Endothelial cell (in vitro differentiated cells): ENCODE data around the gene MAP1LC3B. TPM values are rescaled to one million over a fixed set of nuclear protein-coding genes. Genes with fewer than 3 reads are reported as not detected.

Experiments
- DNase-seq: peaks from one replicate; pipeline ENCODE4 v3.0.0; 2021; ENCODE audit warnings: low spot score
- H3K27ac Mint-ChIP-seq: one replicate; pipeline ENCODE4 v1.8.0; 2021; ENCODE audit warnings: mixed read lengths, inconsistent platforms; ENCODE audit not compliant: unreplicated experiment
- H3K27me3 Mint-ChIP-seq: one replicate; pipeline ENCODE4 v1.8.0; 2021; ENCODE audit warnings: mild to moderate bottlenecking, moderate library complexity, mixed read lengths, inconsistent platforms; ENCODE audit not compliant: unreplicated experiment
- H3K36me3 Mint-ChIP-seq: one replicate; pipeline ENCODE4 v1.8.0; 2021; ENCODE audit warnings: mild to moderate bottlenecking, low read depth, mixed read lengths, inconsistent platforms; ENCODE audit not compliant: unreplicated experiment
- H3K4me1 Mint-ChIP-seq: one replicate; pipeline ENCODE4 v1.8.0; 2021; ENCODE audit warnings: mild to moderate bottlenecking, mixed read lengths, inconsistent platforms; ENCODE audit not compliant: unreplicated experiment
- H3K4me3 Mint-ChIP-seq: one replicate; pipeline ENCODE4 v1.8.0; 2021; ENCODE audit warnings: mild to moderate bottlenecking, mixed read lengths, inconsistent platforms; ENCODE audit not compliant: unreplicated experiment
- H3K9me3 Mint-ChIP-seq: one replicate; pipeline ENCODE4 v1.8.0; 2021; ENCODE audit warnings: mixed read lengths, inconsistent platforms; ENCODE audit not compliant: unreplicated experiment
- total RNA-seq: library from RNA; stranded (reverse); fragmentation: NEBNext Ultra II Directional; extraction: Animal tissue kit (Norgen Biotek cat#: 25700); gene quantifications from one replicate; pipeline ENCODE4 v1.2.1, GENCODE V29; 2021; ENCODE audit not compliant: unreplicated experiment
- TF ChIP-seq, protein P1 (sequence below): fragments of 200-600 bp; sonication (generic); IDR thresholded peaks from one replicate; pipeline ENCODE4 v1.5.0; 2021; ENCODE audit warnings: antibody characterized with exemption; ENCODE audit not compliant: unreplicated experiment

The MAP1LC3B gene
- total RNA-seq, 1 donor from 2014 or later, result 71.6 TPM

DNA sequence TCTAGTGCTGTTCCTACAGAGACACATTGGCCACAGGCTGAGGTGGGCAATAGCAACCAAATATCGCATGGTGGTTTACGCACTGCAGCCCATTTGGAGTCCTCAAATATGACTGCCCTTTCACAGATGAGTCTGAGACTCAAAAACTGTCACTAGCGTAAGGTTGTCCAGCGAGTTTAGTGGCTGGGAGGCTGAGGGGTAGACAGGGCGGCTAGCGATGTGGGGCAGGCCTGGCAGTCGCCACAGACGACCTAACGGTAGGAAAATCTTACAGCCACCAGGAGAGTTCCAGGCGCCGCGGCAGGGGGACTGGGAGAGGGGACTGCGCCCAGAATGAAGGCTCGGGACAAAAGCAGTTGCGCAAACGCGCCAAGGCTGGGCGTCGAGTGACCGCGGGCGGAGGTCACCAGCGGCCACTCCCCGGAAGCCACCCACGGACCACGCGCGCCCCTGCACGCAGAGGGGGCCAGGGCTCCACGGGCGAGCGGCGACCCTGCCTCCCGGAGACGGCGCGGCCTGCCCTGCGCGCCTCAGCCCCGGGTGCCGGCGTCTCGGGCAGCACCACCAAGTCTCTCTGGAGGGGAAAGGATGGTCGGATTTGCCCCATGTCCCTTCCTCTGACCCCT lies 699 bp upstream of the MAP1LC3B start:
- Mint-ChIP-seq H3K27ac (peak overlapping the region; percentile 93), H3K36me3 (peaks cover 7% of the 10 kb centered on the region), H3K4me3 (peak overlapping the region; percentile 90), H3K9me3 (no peaks in the 10 kb centered on the region), H3K4me1 (peaks cover 23% of the 10 kb centered on the region), H3K27me3 (peaks cover 6% of the 10 kb centered on the region)
- peak; percentile 33 for DNase-seq
- TF ChIP-seq, protein P1, sequence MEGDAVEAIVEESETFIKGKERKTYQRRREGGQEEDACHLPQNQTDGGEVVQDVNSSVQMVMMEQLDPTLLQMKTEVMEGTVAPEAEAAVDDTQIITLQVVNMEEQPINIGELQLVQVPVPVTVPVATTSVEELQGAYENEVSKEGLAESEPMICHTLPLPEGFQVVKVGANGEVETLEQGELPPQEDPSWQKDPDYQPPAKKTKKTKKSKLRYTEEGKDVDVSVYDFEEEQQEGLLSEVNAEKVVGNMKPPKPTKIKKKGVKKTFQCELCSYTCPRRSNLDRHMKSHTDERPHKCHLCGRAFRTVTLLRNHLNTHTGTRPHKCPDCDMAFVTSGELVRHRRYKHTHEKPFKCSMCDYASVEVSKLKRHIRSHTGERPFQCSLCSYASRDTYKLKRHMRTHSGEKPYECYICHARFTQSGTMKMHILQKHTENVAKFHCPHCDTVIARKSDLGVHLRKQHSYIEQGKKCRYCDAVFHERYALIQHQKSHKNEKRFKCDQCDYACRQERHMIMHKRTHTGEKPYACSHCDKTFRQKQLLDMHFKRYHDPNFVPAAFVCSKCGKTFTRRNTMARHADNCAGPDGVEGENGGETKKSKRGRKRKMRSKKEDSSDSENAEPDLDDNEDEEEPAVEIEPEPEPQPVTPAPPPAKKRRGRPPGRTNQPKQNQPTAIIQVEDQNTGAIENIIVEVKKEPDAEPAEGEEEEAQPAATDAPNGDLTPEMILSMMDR, result no peak

DNA sequence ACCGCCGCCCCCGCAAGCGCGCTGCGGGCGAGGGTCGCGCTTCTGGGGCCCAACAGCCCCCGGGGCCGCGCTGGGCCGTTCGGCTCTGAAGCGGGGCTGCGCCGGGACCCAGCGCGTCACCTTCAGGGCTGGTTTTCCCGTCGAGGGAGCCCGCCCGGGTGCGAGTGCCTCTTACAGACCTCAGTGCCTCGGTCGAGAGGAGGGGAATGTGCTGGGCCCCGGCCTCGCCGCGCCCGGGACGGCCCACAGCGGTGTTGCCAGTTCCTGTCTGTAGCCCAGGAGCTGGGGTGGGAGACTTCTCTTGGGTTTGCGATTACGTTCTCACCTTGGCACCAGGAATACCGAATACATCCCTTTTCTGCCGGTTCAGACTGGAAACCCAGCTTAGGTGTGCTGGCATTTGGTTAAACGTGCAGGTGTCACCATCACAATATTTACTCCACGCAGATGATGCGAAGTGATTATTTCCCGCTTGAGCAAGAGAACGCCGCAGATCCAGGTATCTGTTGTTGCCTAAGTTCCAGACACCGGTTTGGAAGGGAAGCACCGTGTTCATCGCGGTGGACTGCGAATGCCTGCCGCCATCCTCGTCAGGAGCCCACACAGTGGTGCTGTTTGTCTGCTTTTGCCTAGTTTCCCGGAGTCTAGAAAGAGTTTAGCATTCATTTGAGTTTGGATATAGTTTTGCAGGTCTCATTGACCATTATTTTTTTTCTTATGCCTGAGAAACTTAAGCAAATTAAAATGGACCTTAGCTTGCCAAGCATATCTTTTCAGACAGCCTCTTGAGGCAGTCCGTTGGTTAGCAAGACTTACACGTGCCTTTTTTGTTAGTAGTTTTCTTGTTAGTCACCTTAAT lies 914 bp downstream of the MAP1LC3B start:
- TF ChIP-seq, protein P1, result no peak
- peak overlapping the region; percentile 84 for H3K27ac Mint-ChIP-seq
- H3K27me3 Mint-ChIP-seq, result peaks cover 6% of the 10 kb centered on the region
- peak; percentile 53 for DNase-seq
- H3K4me3 Mint-ChIP-seq, result peak overlapping the region; percentile 95
- H3K9me3 Mint-ChIP-seq, result no peaks in the 10 kb centered on the region
- peaks cover 17% of the 10 kb centered on the region for H3K4me1 Mint-ChIP-seq
- peaks cover 7% of the 10 kb centered on the region for H3K36me3 Mint-ChIP-seq

DNA sequence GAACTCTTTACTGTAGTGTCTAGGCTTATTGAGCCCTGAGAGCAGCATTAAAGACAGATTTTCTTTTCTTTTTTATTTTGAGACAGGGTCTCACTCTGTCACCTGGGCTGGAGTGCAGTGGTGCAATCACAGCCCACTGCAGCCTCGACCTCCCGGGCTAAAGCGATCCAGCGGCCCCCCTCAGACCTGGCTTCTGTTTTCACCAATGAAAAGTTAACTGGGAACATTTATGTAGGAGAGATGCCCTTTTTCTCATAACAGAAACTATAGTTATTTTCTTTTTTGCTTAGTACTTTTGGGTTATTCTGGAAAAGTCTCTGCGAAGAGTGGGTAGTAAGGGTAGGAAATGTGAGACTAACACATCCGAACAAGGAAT lies 1.5 kb downstream of the MAP1LC3B start:
- peak overlapping the region; percentile 95 for H3K4me3 Mint-ChIP-seq
- peak overlapping the region; percentile 71 for H3K27ac Mint-ChIP-seq
- H3K4me1 Mint-ChIP-seq, result peaks cover 16% of the 10 kb centered on the region
- no peak for DNase-seq
- peaks cover 7% of the 10 kb centered on the region for H3K36me3 Mint-ChIP-seq
- no peaks in the 10 kb centered on the region for H3K9me3 Mint-ChIP-seq
- H3K27me3 Mint-ChIP-seq, result peaks cover 6% of the 10 kb centered on the region
- TF ChIP-seq, protein P1, result no peak

DNA sequence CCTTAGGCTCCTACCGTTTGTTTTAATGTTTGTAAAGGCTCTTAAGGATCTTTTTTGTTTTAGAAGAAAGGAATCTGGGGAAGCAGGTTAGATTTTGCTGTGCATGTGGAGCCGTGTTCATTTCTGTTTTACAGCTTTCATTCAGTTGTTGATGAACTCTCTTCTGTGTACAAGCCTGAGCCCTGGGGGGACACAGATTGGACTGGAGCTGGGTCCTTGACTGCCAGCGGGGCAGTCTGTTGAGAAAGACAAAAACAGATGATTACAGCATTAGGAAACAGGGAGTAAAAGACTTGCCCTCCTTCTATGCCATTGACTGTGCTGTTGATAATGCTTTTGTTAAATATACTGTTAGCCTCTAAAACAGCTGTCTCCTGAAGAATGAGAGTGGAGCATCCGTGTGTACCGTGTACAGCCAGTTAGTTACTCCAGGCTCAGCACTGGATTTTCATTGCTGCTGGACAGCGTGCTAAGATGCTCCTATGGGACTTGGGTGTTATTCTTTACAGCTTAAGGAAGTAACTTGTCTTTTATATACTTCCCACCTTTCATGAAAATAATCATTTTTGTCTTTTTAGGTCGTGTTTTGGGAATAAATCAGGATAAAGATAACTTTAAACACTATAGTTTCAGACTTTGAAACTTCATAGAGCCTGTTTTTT lies 3.2 kb downstream of the MAP1LC3B start:
- no peak for DNase-seq
- Mint-ChIP-seq H3K27ac (no peak overlapping the region), H3K4me3 (no peak overlapping the region), H3K36me3 (peaks cover 13% of the 10 kb centered on the region), H3K27me3 (peaks cover 6% of the 10 kb centered on the region), H3K9me3 (no peaks in the 10 kb centered on the region), H3K4me1 (peaks cover 16% of the 10 kb centered on the region)
- TF ChIP-seq, protein P1, result no peak
